ENCODE measurements around the gene GPAM.

Gene GPAM

DNA sequence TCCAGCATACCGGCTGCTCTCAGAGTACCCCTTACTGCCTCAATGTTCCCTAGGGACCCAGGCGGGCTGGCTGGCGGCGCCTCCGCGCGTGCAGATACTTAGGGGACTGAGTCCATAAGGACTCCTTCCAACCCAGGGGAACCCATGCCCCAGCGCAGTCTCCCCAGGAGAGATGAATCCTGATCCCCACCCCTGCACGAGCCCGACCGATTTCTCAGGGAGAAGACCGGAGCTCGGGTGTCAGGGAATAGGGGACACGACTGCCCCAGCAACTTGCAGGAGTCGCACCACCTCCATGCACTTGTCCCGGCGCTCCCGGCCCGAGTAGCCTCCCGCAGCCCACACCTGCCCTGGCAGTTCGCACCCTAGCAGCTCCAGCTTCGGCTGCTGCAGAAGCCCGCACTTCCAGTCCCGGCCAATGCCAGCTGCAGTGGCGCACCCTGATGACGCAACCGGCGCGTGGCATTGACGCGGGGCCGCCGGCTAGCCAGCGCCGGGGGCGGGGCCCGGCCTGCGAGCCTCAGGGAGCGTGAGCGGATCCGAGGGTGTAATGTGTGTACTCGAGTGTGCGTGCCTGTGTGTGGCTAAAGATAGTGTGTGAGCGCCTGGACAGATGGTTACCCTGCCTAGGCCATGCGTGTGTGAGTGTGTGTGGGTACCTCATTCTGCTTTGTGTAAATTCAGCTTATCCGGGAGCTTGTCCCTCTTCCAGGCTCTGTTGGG is at the start of gene GPAM:
Gene GPAM, minus strand, starts transcription at position 437 of the 723 bp plus-strand sequence. CDS start 1,981 bp downstream, outside the sequence.
- ATAC-seq, result peak; percentile 97
- TF ChIP-seq ZFP3 (CRISPR knock-in tag; IDR thresholded peaks at IDR 0.05) (0 out of 2 replicates have a peak, but pooled peaks have one; percentile 37), BACH2 (CRISPR knock-in tag; IDR thresholded peaks at IDR 0.05; ENCODE audit: borderline replicate concordance) (no peak)

- no peak for ATAC-seq
- TF ChIP-seq CSDC2 (CRISPR knock-in tag; IDR thresholded peaks at IDR 0.05) (no peak), ESRRG (CRISPR knock-in tag; IDR thresholded peaks at IDR 0.05) (no peak), SNAI2 (CRISPR knock-in tag; IDR thresholded peaks at IDR 0.05) (no peak), ISL1 (CRISPR knock-in tag; IDR thresholded peaks at IDR 0.05) (no peak), TOX (CRISPR knock-in tag; IDR thresholded peaks at IDR 0.05; ENCODE audit: borderline replicate concordance) (no peak), PATZ1 (CRISPR knock-in tag; IDR thresholded peaks at IDR 0.05; ENCODE audit: borderline replicate concordance) (no peak), CREB5 (CRISPR knock-in tag; IDR thresholded peaks at IDR 0.05; ENCODE audit: low read depth) (no peak), OSR1 (CRISPR knock-in tag; IDR thresholded peaks at IDR 0.05) (no peak), RARB (CRISPR knock-in tag; IDR thresholded peaks at IDR 0.05) (no peak), ZC3H10 (CRISPR knock-in tag; IDR thresholded peaks at IDR 0.05) (no peak)
- TF ChIP-seq, protein P1, sequence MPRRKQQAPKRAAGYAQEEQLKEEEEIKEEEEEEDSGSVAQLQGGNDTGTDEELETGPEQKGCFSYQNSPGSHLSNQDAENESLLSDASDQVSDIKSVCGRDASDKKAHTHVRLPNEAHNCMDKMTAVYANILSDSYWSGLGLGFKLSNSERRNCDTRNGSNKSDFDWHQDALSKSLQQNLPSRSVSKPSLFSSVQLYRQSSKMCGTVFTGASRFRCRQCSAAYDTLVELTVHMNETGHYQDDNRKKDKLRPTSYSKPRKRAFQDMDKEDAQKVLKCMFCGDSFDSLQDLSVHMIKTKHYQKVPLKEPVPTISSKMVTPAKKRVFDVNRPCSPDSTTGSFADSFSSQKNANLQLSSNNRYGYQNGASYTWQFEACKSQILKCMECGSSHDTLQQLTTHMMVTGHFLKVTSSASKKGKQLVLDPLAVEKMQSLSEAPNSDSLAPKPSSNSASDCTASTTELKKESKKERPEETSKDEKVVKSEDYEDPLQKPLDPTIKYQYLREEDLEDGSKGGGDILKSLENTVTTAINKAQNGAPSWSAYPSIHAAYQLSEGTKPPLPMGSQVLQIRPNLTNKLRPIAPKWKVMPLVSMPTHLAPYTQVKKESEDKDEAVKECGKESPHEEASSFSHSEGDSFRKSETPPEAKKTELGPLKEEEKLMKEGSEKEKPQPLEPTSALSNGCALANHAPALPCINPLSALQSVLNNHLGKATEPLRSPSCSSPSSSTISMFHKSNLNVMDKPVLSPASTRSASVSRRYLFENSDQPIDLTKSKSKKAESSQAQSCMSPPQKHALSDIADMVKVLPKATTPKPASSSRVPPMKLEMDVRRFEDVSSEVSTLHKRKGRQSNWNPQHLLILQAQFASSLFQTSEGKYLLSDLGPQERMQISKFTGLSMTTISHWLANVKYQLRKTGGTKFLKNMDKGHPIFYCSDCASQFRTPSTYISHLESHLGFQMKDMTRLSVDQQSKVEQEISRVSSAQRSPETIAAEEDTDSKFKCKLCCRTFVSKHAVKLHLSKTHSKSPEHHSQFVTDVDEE (CRISPR knock-in tag; IDR thresholded peaks at IDR 0.05), result no peak
- TF ChIP-seq, protein P2, sequence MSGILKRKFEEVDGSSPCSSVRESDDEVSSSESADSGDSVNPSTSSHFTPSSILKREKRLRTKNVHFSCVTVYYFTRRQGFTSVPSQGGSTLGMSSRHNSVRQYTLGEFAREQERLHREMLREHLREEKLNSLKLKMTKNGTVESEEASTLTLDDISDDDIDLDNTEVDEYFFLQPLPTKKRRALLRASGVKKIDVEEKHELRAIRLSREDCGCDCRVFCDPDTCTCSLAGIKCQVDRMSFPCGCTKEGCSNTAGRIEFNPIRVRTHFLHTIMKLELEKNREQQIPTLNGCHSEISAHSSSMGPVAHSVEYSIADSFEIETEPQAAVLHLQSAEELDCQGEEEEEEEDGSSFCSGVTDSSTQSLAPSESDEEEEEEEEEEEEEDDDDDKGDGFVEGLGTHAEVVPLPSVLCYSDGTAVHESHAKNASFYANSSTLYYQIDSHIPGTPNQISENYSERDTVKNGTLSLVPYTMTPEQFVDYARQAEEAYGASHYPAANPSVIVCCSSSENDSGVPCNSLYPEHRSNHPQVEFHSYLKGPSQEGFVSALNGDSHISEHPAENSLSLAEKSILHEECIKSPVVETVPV (CRISPR knock-in tag; IDR thresholded peaks at IDR 0.05), result no peak
Observed at GRCh38 chr10:112232670-112233069, 49.1 kb upstream of the GPAM start.

GRCh38 chr10:112231602-112232400 is 48.2 kb upstream of the GPAM start:
- ATAC-seq, result no peak
- TF ChIP-seq CREB5 (CRISPR knock-in tag; IDR thresholded peaks at IDR 0.05; ENCODE audit: low read depth) (no peak), SNAI2 (CRISPR knock-in tag; IDR thresholded peaks at IDR 0.05) (0 out of 2 replicates have a peak, but pooled peaks have one; percentile 27)

DNA sequence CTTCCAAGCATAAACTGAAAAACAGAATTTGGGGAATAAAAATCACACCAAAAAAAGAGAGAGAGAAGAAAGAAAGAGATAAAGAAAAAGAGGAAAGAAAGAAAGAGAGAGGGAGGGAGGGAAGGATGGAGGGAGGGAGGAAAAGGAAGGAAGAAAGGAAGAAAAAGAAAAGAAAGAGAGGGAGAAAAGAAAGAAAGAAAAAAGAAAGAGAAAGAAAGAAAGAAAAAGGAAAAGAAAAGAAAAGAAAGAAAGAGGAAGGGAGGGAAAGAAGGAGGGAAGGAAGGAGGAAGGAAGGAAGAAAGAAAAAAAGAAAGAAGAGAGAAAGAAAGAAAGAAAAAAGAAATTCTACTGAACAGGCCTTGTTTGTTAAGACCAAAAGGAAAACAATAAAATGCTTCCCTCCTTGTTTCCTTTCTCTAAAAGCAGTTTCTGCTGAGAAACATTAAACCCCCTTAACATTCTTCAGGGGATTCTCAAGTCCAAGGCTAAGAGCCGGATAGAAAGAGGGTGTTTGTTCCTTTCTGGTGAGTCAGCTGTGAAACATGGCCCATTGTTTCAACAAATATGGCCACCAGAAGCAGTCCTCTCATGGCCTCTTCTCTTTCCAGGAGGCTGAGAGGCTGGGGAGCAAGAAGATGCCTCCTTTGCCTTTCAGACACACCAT is 46.9 kb upstream of the GPAM start:
- TF ChIP-seq ZC3H10 (CRISPR knock-in tag; IDR thresholded peaks at IDR 0.05), result no peak
- no peak for TF ChIP-seq PPARA (CRISPR knock-in tag; IDR thresholded peaks at IDR 0.05; ENCODE audit: borderline replicate concordance)
- TF ChIP-seq ISL1 (CRISPR knock-in tag; IDR thresholded peaks at IDR 0.05), result no peak
- TF ChIP-seq CREB5 (CRISPR knock-in tag; IDR thresholded peaks at IDR 0.05; ENCODE audit: low read depth), result no peak
- TF ChIP-seq ZNF565 (CRISPR knock-in tag; conservative IDR thresholded peaks at IDR 0.05; ENCODE audit: low read depth), result no peak
- TF ChIP-seq, protein P2 (CRISPR knock-in tag; IDR thresholded peaks at IDR 0.05), result no peak
- ATAC-seq, result no peak

All from SK-N-SH treated with all-trans-retinoic acid at 6 μM for 48 hours (cell line).